Stimulated activated CD8-positive, alpha-beta memory T cell treated with anti-CD3 and anti-CD28 coated beads, Interleukin-15, amount 100 ng/mL, for 4 hours (primary cell): ENCODE results near the gene TMEM117.

ENCODE experiments used
- DNase-seq, 2 donors: peaks; one replicate each; pipeline ENCODE4 v3.0.0-alpha.2; 2020; ENCODE audit warnings: low read depth in 2 of 2

Gene TMEM117

DNA sequence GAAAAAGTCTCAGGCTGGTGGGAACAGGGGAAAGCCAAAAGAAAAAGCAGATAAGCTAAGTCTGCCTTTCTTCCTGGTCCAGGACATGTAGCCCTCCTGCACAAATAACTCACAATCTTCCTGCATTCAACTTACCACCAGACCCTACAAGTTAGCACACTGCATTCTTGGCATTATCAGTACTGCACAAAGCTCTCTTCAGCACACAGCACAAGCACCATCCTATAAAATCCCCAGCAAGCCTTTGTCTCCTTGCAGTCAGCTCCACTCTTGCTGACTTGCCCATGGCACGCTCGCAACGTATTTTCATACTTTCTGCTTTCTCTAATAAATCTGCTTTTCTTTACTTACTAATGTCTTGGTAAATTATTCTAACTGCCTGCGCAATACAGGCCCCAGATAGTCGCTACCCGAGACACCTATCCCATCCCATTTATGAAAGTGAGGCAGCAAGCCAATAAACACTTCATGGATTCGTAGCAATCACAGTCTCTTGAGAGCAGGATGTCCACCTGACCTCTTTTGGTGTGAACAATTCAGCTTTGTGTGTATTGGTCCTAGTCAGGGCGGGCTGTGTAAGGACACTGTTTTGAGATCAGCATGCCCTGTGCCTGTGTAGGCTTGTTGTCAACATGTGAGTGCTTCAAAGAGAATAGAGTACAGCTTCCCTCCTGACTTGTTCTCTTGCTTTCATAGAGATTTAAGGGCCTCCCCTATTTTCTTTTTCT is 49.0 kb downstream of the TMEM117 start:
- no peak for DNase-seq

DNA sequence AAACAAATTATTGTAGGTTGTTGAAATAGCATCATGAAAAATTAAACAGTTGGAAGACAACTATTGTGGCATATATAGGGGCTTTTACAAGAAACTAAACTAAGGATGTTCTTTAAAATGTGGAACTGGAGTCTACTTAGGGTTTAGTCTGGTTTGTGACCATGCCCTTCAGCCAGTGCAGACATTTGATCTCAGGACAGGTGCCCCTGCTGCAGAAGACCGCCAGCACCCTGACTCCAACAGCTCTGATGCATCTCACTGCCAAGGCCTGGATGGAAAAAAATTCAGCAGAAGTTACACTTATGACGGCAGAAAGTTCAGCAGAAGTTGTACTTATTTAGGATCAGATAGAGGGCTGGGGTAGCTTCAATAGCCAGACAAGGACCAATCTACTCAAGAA is 51.5 kb downstream of the TMEM117 start:
- no peak for DNase-seq

DNA sequence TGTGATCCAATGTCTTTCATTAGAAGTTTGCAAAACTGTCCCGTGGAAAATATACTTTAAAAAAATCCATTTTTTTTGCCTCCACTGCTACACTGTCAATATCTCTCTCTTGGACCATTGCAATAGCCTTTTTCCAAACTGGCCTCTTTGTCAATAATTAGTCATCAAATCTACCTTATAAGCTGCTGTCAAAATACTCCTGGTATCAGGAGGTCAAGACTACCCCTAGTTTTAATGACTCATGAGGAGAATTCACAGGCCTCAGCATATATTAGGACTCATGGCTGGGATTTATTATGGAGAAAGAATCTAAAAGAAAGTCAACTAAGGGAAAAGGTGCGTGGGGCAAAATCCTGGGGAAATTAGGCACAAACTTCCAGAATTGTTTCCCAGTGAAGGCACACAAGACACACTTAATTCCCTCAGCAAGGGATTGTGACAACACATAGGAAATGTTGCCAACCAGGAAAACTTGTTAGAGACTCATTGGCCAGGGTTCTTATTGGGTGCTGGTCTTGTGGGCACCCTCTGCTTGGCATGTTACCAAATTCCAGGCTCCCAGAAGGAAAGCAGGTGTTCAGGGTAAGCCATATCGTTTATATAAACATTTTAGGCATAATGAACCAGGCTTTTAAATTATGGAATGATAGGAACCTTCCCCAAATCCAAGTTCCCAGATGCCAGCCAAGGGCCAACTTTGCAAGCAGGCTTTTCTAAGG is 56.1 kb downstream of the TMEM117 start:
- no peak for DNase-seq

DNA sequence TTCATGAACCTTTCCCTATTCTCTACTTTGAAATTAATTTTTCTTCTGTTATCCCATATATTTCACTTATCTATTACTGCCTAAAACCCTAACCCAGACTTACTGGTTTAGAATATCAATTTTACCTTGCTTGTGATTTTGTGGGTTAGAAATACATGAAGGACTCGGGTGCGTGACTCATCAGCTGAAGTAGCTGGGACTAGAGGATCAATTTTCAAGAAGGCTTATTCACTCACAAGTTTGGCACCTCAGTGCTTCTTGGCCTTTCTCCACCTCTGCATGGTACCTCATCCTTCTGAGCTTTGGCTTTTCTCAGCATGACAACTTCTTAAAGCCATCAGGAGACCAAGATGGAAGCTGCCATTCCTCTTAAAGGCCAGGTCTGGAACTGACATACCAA is 57.8 kb downstream of the TMEM117 start:
- no peak for DNase-seq

DNA sequence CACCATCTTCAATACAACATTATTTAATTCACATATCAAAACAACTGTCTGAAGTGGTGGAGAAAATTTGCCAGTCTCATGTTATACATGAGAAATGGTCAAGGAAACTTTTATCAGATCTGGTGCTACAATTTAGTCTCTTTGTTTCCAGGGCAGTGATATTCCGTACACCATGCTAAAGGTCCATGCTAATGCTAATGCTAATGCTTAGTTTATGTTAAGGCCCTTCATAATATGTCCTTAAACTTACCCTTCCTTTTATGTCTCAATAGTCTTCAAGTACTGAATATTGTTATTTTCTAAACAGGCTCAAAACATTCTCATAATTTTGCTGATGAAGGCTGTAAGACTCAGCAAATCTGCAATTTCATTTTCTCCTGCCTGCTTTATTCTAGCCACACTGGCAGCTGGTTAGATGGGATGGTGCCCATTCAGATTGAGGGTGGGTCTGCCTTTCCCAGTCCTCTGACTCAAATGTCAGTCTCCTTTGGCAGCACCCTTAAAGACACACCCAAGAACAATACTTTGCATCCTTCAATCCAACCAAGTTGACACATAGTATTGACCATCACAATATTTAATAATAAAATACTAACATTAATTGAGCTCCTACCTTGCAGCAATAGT is 59.8 kb downstream of the TMEM117 start:
- no peak for DNase-seq

DNA sequence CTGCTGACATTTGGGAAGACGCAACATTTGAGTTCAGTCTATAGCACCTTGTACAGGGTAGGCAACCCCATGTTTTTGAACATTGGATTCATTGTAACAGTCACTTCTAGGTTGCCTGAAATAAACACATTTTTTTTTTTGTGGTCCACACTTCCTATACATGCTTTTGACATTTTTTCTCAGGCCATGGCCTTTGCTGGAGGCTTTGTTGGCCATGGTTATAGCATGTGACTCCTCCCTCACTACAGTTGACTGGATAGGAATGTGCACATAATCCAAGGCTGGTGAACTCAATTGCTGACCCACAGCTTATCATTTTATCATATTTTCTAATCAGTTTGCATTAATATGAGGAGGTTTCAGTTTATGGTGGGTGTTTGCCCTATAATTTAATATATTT is 60.6 kb downstream of the TMEM117 start:
- no peak for DNase-seq

DNA sequence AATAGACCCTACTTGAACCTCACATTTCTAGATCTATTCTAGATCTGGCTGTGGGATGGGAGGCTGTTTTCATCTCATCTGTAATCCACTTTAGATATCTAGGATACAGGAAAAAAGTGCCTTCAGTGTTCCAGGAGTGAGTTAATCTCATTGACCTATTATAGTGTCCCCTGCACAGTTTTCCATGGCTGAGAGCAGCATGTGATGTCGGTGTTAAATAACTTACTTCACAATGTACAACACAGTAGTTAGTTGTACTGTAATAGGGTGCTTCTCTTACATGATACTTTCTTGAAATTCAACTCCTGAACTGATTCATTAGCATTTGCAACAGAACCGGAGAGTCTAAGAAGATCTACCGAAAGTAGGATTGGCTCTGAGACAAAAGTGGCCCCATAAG is 62.6 kb downstream of the TMEM117 start:
- DNase-seq, result no peak

DNA sequence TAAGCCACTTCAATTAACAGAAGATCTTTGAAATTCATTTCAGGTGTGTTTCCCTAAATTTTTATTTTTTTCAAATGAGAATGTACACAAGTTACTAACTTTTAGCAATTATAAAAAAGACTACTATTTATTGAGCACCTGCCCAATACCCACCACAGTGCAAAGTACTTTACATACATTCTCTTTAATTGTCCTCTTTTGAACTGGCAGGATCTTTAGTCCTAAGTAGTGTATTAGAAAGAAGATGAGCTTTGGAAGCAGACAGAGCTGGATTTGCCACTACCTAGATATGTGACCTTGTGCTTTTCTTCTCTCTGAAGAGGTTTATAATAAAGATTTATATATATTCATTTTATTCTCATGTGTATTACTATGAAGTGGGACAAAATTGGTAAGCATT is 63.7 kb downstream of the TMEM117 start:
- no peak for DNase-seq

DNA sequence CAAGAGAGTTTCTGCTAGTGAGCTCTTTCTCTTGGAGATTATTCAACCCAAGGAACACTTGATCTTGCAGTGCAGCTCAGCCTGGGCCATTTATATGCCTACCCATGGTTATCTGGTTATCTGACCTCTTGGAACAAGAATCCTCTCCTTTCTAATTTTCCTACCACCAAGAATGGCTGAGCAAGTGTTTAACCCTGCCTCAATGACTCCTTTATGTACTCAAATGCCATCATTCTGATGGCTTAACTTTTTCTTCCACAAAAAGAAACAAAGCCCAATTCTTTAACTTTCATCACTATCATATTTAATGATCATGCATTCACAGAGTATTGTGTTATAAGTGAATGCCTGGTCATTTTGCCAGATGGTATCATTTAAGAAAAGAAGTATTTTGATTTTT is 67.8 kb downstream of the TMEM117 start:
- DNase-seq, result no peak

DNA sequence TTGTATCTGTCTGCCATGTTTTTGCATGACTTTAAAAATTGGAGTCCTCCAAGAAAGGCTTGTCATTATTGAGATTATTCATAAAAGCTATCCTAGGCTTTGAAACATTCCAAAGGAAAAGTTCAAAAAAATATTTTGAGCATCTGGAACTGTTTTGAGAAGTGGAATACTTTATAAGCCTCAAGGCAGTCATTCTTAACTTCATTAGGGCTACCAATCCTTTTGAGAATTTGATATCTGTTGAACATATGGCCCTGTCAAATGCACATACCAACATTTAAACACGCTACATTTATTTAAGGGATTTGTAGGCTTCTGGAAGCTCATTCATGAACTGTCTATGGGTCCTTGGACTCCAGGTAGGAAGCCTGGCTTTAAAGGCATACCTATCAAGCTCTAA is 77.0 kb downstream of the TMEM117 start:
- DNase-seq, result no peak

DNA sequence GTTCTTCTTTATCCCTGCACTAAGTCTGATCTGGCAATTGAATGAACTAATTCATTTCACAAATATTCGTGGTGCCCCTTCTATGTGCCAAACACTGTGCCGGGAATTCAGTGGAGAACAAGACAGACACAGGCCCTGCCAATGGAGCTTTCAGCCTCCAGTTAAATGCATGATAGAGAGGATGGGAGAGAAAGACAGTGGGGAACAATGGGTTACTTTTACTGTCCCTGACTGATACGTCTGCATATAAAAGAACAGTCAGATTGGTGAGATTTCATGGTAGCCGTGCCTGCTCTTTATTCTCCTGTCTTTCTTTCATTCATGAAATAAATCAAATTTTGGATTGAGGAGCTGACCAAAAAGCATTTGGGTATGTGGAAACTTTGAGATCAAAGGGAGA is 78.5 kb downstream of the TMEM117 start:
- DNase-seq, result no peak

DNA sequence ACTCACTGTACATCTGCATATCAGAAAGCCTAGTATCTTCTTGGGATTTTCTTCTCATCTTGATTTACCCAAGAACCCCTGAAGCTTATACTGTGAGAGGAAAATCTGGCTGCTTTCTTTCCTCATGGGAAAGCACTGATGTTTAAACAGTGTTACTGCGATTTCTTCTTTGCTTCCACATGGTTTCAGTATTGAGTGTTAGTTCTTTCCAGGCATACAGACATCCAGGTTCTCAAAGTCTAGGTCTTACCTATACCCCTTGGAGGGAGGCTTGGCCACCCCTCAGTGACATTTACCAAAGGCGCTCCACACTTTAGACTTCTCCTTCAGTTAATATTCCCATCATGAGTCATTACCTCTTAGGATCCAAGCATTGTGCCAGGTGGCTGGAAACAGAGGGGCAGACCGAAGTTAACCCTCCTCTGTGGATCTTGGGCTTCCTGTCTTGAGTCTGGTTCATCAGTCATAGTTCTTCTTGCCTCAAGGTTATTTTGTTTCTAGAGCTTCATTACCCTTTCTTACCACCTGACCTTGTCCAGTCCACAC is 79.1 kb downstream of the TMEM117 start:
- no peak for DNase-seq

DNA sequence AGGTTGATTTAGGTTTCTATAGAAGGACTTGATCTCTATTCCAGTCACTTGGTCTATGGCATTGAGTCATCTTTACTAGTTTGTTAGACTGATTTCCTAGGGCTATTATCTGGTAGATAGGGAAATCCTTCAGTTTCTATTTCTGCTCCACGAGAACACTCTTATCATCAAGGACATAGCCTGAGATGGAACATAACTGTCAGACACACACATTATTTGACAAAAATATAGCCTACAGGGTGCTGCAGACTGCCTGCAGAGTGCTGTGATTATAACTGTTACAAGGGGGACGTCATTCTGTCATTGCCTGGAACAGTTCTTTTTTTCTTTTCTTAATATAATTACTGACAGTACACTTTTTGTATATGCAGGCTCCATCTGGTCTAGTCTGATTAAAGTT is 82.0 kb downstream of the TMEM117 start:
- DNase-seq, result no peak

DNA sequence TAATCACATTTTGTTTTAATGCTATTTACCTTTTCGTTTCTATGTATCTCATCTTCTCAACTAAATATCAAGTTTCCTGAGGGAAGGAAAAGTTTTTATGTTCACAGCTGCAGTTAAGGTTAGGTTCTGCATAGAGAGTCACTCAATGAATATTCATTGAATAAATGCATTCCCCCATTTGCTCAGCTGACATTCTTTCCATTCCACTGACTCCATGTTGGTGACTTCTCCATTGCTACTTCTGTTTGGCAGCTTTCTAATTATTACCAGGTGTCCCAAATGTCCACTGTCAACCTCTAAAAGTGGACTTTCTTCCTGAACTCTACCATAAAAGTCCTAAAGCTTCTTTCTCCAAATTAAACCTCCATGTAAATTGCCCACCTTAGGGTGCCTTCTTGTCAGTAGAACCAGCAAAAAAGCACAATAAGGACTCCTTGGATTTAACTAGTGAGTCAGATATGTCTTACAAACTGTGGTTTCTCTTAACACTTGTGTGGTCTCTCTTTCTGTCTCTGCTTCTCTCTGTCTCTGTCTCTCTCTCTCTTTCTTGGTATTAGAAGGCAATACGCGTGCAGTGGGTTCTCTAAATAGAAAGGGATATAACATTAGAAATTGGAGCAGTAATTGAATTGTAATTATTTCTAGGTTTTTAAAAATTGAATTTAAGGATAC is 85.9 kb downstream of the TMEM117 start:
- no peak for DNase-seq

DNA sequence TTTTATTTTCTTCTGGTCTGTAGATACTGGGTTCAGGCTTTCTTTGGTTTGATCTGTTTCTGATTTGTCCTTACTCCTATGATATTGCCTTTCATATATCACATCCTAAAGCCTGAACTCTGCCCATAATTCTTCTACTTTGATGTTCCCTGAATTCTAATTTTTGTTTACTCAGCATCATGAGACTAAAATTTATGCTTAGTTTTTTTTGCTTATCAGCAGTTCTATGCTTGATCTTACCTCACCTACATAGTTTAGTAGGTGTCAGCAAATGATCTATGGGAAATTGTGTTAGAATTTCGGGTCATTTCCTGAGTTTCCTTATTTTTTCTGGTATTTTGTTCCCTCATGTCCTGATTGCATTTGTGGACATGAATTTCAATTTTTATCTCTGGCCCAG is 94.2 kb downstream of the TMEM117 start:
- no peak for DNase-seq

DNA sequence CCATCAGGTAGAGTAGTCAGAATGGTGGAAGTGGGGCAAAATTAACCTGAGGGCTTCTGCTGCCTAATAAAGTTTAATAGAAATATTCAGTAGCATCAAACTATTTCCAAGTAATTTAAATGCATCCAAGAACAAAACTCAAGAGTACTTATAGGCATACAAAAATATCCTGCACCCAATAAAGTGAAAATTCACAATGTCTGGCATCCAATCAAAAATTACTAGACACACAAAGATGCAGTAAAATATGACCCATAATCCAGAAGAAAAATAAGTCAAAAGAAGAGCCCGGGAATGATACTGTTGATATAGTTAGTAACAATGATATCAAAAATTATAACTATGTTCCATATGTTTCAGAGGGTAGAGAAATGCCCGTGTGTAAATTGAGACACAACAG is 95.3 kb downstream of the TMEM117 start:
- no peak for DNase-seq

DNA sequence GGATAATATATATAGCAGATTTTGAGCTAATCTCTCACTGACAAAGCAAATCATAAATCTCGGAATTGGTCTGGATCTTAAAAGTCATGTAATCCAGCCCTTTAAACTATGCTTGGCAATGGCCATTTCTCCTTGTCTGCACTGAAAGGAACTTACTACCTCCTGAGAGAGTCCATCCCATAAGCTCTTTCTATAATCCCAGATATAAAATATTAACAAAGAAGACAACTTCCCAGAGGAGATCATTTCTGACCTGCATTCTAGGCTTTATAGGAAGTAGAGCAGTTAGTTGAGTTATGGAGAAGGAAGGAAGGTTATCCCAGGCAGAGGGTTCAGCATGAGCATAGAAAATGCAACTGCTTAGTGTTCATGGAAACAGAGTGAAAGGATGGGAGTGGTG is 99.7 kb downstream of the TMEM117 start:
- no peak for DNase-seq

DNA sequence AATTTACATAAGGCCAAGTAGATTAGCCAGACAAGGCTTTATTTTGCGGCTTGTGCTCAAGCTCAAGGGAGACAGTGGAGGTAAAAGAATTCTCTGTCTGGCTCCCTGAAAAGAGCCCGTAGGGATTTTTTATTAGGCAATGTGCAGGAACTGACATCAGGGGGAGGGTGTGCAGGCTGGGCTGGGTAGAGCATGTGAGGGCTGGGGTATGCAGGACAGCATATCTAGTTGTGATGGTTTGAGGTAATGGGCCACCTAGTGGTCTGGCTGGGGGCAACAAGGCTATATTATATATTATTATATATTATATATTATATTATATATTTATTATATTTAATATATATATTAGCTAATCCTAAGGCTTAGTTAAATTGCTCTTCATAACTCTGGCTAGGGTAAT is 102.1 kb downstream of the TMEM117 start:
- DNase-seq, result no peak

DNA sequence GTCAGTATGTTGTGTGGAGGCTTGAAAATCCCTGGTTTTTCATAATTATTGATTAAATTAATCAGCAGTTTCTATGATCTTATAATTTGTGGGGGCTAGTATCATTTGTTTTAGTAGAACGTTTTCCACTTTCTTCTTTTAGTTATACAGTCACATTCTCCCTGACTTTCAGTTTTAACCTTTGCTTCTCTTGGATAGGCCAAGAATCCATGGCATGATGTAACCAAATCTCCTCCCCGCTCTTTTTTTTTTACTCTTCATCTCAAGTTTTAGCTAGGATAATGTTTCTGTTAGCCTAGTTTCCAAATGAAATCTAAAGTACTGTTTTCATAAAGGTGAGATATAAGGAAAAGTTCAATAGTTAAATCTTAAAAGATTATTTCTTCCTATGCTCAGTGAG is 106.5 kb downstream of the TMEM117 start:
- DNase-seq, result no peak

DNA sequence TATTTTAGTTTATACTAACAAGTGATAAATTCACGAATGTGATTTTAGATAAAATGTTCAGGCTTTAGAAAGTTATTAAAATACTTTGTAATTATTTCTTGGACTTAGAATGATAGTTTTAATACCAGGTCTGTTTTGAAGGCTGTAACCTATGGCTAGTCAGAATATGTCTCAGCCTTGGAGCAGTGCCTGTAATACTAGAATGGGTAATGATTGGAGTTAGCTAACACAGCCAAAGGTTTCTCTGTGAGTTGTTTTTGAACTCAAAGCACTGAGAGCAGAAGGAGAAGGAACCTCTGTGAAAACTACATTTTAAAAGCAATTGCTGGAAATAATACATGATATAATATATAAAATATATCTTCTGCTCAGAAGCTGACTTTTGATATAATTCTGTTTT is 110.1 kb downstream of the TMEM117 start:
- DNase-seq, result no peak

DNA sequence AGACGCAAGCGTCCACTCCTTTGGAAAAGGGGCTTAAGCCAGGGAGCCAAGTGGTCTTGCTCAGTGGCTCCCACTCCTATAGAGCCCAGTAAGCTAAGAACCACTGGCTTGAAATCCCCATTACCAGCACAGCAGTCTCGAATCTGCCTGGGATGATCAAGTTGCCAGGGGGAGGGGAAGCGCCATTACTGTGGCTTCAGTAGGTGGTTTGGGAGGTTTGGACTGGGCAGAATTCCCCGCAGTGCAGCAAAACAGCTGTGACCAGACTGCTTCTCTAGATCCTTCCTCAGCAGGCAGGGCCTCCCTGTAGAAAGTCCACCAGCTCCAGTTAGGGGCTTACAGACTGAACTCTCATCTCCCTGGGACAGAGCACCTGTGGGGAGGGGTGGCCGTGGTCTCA is 115.4 kb downstream of the TMEM117 start:
- no peak for DNase-seq

DNA sequence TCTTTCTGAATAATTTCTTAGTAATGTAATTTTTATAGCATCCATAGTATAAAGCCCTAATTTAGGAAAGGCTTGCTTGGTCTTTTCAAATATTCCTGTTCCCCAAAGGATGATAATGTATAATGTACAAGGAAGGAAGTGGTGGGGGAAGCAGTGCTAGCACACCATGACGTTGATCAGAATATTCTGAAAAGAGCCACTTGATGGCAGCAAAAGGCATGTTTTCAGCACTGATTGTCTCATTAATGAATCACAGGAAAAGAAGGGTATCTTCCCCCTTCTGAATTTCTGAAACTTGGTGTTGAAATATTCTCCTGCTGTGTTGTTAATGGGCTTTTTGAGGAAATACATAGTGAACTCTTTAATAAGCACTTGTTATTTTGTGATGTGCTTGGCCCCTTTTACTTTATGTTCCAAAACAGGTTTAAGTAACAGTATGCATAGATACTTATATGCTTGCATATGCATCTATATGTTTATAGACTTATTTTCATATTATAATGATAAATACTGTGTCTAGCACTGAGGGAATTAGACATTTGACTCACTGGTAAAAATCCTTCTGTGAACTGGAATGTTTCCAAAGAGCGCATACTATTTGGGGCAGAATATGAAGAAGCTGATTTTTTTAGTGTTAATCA is 122.0 kb downstream of the TMEM117 start:
- no peak for DNase-seq
